Vagina (tissue), 2 donors: Measurements from ENCODE around the gene LAMP5. TPM values are rescaled to one million over a fixed set of nuclear protein-coding genes. Genes with fewer than 3 reads are reported as not detected.

Source experiments
- DNase-seq, 2 donors: peaks; one replicate each; pipeline ENCODE4 v3.0.0-alpha.2; 2017; ENCODE audit errors: extremely low spot score in 2 of 2
- H3K27ac ChIP-seq: fragments of 200-600 bp; sonication (generic); one replicate; pipeline ENCODE4 v1.5.1; 2019
- H3K27me3 ChIP-seq: fragments of 200-600 bp; sonication (generic); one replicate; pipeline ENCODE4 v1.5.1; 2019
- H3K36me3 ChIP-seq, 2 donors: fragments of 200-600 bp; sonication (generic); one replicate each; pipeline ENCODE4 v1.5.1; 2017 to 2019
- H3K4me1 ChIP-seq: fragments of 200-600 bp; sonication (generic); one replicate; pipeline ENCODE4 v1.5.1; 2019
- H3K4me3 ChIP-seq, 2 donors: fragments of 200-600 bp; sonication (generic); 1 replicate in 1 of 2; 2 replicates in 1 of 2; pipeline ENCODE4 v1.5.1; 2016 to 2019
- H3K9me3 ChIP-seq: fragments of 200-600 bp; sonication (generic); one replicate; pipeline ENCODE4 v1.5.1; 2019
- POLR2A ChIP-seq, 2 donors: fragments of 450-650 bp; IDR thresholded peaks; one replicate each; pipeline ENCODE4 v1.6.1; 2017; ENCODE audit warnings: antibody characterized with exemption in 2 of 2, mild to moderate bottlenecking in 2 of 2, moderate library complexity in 2 of 2
- POLR2AphosphoS5 ChIP-seq, 2 donors: sonication (generic); formaldehyde crosslinking; IDR thresholded peaks; one replicate each; pipeline ENCODE4 v1.9.0; 2017; ENCODE audit warnings: antibody characterized with exemption in 2 of 2, mild to moderate bottlenecking in 2 of 2, low read depth in 1 of 2; ENCODE audit not compliant: insufficient read depth in 1 of 2
- intact Hi-C: fragments of 100-400 bp; cut with DNase I; formaldehyde crosslinking; loops from one replicate; pipeline ENCODE4 v1.15.1; 2023
- total RNA-seq: library from RNA; depleted of rRNA; stranded (reverse); fragments of >200 nt; gene quantifications from one replicate; pipeline ENCODE4 v1.2.3, GENCODE V29; 2016
- TF ChIP-seq, protein P1 (sequence below), 3 experiments: fragments of 450-650 bp in 2 of 3; fragments of 200-600 bp in 1 of 3; sonication (generic) in 1 of 3; IDR thresholded peaks; one replicate each; pipeline ENCODE4 v1.5.1; 2017 to 2019; ENCODE audit warnings: antibody characterized with exemption in 3 of 3, mild to moderate bottlenecking in 2 of 3, moderate library complexity in 2 of 3

LAMP5 gene
- total RNA-seq, 1 donor from 2014 or later, result 0.74 TPM

DNA sequence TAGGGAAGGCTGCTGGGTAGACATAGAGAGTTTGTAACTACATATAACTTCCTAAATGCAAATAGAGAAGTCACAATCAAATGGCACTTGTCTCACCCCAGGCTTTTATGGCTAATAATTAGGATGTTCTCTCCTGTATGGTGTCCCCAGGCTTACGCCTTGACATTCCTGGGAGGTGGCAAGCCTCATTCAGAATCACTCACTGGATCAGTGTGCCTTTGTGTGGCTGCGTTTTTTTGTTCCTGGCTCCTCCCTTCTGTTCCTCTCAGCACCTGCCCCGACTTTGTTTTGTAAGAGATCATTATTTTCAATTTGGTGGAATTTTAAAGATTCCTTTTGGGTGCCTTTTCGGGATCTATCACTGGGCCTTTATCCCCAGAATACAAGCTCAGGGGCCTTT, 5.7 kb downstream of the LAMP5 start:
- no peaks in the 10 kb centered on the region for H3K9me3 ChIP-seq
- no peaks in the 10 kb centered on the region for H3K27me3 ChIP-seq
- no peak for TF ChIP-seq POLR2A (IDR thresholded peaks at IDR 0.05)
- TF ChIP-seq POLR2AphosphoS5 (IDR thresholded peaks at IDR 0.05; ENCODE audit: insufficient read depth in 1 of 2, low read depth in 1 of 2), result no peak
- TF ChIP-seq, protein P1, sequence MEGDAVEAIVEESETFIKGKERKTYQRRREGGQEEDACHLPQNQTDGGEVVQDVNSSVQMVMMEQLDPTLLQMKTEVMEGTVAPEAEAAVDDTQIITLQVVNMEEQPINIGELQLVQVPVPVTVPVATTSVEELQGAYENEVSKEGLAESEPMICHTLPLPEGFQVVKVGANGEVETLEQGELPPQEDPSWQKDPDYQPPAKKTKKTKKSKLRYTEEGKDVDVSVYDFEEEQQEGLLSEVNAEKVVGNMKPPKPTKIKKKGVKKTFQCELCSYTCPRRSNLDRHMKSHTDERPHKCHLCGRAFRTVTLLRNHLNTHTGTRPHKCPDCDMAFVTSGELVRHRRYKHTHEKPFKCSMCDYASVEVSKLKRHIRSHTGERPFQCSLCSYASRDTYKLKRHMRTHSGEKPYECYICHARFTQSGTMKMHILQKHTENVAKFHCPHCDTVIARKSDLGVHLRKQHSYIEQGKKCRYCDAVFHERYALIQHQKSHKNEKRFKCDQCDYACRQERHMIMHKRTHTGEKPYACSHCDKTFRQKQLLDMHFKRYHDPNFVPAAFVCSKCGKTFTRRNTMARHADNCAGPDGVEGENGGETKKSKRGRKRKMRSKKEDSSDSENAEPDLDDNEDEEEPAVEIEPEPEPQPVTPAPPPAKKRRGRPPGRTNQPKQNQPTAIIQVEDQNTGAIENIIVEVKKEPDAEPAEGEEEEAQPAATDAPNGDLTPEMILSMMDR (IDR thresholded peaks at IDR 0.05), result no peak
- H3K4me1 ChIP-seq, result peaks cover 17% of the 10 kb centered on the region
- intact Hi-C loops, result no loop called here
- no peaks in the 10 kb centered on the region for H3K36me3 ChIP-seq
- no peak for DNase-seq
- no peak overlapping the region for H3K4me3 ChIP-seq
- H3K27ac ChIP-seq, result no peak overlapping the region

DNA sequence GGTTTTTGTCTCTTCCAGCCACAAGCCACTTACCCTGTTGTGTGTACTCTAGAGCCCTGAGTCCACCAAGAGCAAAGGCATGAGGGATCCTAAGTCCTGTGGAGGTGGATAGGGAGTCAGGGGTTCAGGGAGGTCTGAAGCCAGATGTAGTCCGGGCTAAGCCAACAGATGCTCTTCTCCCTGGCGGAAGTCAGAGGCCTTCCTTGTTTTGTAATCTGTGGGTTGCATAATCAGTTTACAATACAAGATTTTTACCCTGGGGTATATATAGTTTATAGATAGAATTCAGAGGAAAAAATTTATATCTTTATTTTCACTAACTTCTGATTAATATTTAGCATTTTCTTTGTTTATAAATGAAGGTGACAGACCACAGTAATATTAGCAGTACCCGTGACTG, 9.2 kb downstream of the LAMP5 start:
- DNase-seq, result no peak
- no peaks in the 10 kb centered on the region for H3K36me3 ChIP-seq
- H3K9me3 ChIP-seq, result no peaks in the 10 kb centered on the region
- H3K27me3 ChIP-seq, result no peaks in the 10 kb centered on the region
- no peak overlapping the region for H3K4me3 ChIP-seq
- no peak overlapping the region for H3K27ac ChIP-seq
- intact Hi-C loops, result no loop called here
- H3K4me1 ChIP-seq, result no peaks in the 10 kb centered on the region
- TF ChIP-seq, protein P1 (IDR thresholded peaks at IDR 0.05), result no peak
- TF ChIP-seq POLR2A (IDR thresholded peaks at IDR 0.05), result no peak
- no peak for TF ChIP-seq POLR2AphosphoS5 (IDR thresholded peaks at IDR 0.05; ENCODE audit: insufficient read depth in 1 of 2, low read depth in 1 of 2)

DNA sequence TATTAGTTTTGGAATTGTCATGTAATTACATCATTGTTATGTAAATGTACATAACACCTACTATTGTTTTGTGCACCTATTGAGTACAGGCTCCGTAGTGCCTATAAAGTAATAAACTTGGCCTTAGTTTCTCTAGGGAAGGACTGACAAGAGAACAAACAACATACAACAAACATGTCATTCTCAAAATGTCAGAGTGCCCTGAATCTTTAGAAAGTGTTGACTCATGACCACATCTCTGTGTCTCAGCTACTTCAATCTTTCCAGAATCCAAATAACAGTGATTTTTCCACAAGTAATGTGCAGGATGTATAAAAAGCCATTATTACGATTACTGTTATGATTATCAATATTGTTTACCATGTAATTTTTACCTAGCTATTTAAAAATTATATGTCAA, 17.2 kb downstream of the LAMP5 start:
- intact Hi-C loops, result no loop called here
- Histone ChIP-seq H3K27me3 (no peaks in the 10 kb centered on the region), H3K36me3 (no peaks in the 10 kb centered on the region), H3K27ac (no peak overlapping the region), H3K4me1 (peaks cover 17% of the 10 kb centered on the region), H3K4me3 (no peak overlapping the region), H3K9me3 (no peaks in the 10 kb centered on the region)
- no peak for DNase-seq
- TF ChIP-seq POLR2A (IDR thresholded peaks at IDR 0.05) (no peak), POLR2AphosphoS5 (IDR thresholded peaks at IDR 0.05; ENCODE audit: insufficient read depth in 1 of 2, low read depth in 1 of 2) (no peak)
- TF ChIP-seq, protein P1 (IDR thresholded peaks at IDR 0.05), result no peak

DNA sequence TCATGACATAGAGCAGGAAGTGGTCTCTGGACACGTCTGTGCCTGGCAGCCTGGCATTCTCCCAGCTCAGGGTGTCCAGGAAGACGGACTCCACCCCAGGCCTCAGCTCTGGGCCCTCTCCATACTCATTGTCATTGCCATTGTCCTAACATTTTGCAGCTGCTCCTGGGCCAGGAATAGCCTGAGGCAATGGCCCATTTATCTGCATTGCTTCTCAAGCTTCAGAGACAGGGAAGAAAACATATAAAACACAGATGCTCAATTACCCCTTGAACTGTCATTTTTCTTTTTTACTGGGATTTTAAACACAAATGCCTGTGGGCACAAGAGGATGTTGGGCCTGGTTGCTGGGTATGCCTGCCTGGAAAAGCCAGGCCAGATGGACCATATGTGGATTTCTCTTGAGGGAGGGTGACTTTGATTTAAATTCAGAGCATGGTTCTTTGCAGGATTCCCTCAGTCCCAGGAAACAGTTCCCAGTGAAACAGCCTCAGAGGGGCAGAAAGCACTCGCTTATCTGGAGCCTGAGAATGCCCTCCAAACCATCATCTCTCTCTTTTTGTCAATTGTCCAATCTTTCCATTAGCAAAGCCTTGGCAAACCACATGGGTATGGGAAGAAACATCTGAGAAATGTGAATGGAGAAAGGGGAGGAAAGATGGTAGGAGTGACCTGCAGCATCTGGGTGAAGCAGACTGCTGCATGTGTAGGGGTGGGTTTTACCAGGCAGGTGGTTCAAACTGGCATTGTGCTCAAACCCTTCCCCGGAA, 17.9 kb downstream of the LAMP5 start:
- Histone ChIP-seq H3K4me3 (no peak overlapping the region), H3K36me3 (no peaks in the 10 kb centered on the region), H3K27ac (no peak overlapping the region), H3K4me1 (peaks cover 17% of the 10 kb centered on the region), H3K9me3 (no peaks in the 10 kb centered on the region), H3K27me3 (no peaks in the 10 kb centered on the region)
- no peak for TF ChIP-seq POLR2A (IDR thresholded peaks at IDR 0.05)
- no peak for TF ChIP-seq POLR2AphosphoS5 (IDR thresholded peaks at IDR 0.05; ENCODE audit: insufficient read depth in 1 of 2, low read depth in 1 of 2)
- TF ChIP-seq, protein P1 (IDR thresholded peaks at IDR 0.05), result no peak
- intact Hi-C loops, result no loop called here
- DNase-seq, result no peak

DNA sequence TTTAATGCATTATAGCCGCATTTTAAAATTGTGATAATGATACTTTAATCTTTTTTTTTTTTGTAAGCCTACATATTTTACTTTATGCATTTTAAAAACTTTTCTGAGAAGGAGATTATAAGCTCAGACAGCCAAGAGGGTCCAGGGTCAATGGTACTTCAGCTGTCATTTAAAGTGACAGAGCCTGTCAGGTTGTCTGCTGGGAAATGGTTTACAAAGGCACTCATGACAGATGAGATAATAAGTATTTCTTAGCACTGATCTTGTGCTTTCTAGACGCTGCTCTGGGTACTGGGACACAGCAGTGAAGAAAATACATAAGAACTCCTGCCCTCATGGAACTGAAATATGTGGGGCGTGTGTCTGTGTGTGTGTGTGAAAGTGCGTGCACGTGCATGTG, 19.6 kb downstream of the LAMP5 start:
- H3K4me3 ChIP-seq, result no peak overlapping the region
- intact Hi-C loops, result no loop called here
- TF ChIP-seq, protein P1 (IDR thresholded peaks at IDR 0.05), result no peak
- TF ChIP-seq POLR2A (IDR thresholded peaks at IDR 0.05) (no peak), POLR2AphosphoS5 (IDR thresholded peaks at IDR 0.05; ENCODE audit: insufficient read depth in 1 of 2, low read depth in 1 of 2) (no peak)
- no peaks in the 10 kb centered on the region for H3K27me3 ChIP-seq
- H3K4me1 ChIP-seq, result peaks cover 17% of the 10 kb centered on the region
- no peak for DNase-seq
- H3K27ac ChIP-seq, result no peak overlapping the region
- H3K36me3 ChIP-seq, result no peaks in the 10 kb centered on the region
- H3K9me3 ChIP-seq, result no peaks in the 10 kb centered on the region
